Panc1 (cell line): ENCODE measurements around the gene REV3L. TPM values are rescaled to one million over a fixed set of nuclear protein-coding genes. Genes with fewer than 3 reads are reported as not detected.

Experiments
- ATAC-seq: fragments of 200-7000 bp; cut with Tn5 transposase; 2 replicates; pipeline ENCODE4 v1.9.1; 2020; ENCODE audit warnings: mild to moderate bottlenecking, moderate library complexity
- BruUV-seq: library from RNA; stranded (reverse); fragments of 400-500 nt; replicated peaks from 2 replicates; lab custom pipeline; 2021; lab: Mats Ljungman, UMichigan
- CTCF ChIA-PET: fragments of 300-600 bp; sonication (Branson Sonifier 250); formaldehyde crosslinking; loops from one replicate; lab custom pipeline; 2022; ENCODE audit warnings: antibody characterized with exemption; lab: Charles Lee
- POLR2A ChIA-PET: fragments of 300-600 bp; sonication (Branson Sonifier 250); formaldehyde crosslinking; loops from one replicate; lab custom pipeline; 2022; ENCODE audit warnings: antibody characterized with exemption; lab: Charles Lee
- DNase-seq: peaks from one replicate; pipeline ENCODE4 v3.0.0-alpha.2; 2010; ENCODE audit warnings: low read depth, low spot score
- H3K27ac ChIP-seq: 2 replicates; pipeline ENCODE4 v1.5.1; 2011; ENCODE audit warnings: mild to moderate bottlenecking, low read length, inconsistent platforms
- H3K27me3 ChIP-seq: fragments of 200-500 bp; sonication (Bioruptor generic); 2 replicates; pipeline ENCODE4 v1.6.0; 2014; ENCODE audit warnings: low read length, inconsistent platforms; ENCODE audit not compliant: control insufficient read depth, insufficient read depth
- H3K36me3 ChIP-seq: fragments of 200-500 bp; sonication (Bioruptor generic); 2 replicates; pipeline ENCODE4 v1.5.1; 2014; ENCODE audit warnings: inconsistent platforms, mild to moderate bottlenecking, low read length, moderate library complexity; ENCODE audit not compliant: control insufficient read depth, insufficient read depth
- H3K4me1 ChIP-seq: 2 replicates; pipeline ENCODE4 v1.5.1; 2011; ENCODE audit warnings: inconsistent platforms, mild to moderate bottlenecking, low read length, moderate library complexity; ENCODE audit not compliant: control insufficient read depth, insufficient read depth
- H3K4me3 ChIP-seq, 2 experiments: 2 replicates each; pipeline ENCODE4 v1.5.1; 2011 to 2012; ENCODE audit warnings: low read depth in 2 of 2, low read length in 2 of 2, mild to moderate bottlenecking in 2 of 2, inconsistent platforms in 1 of 2, moderate library complexity in 1 of 2
- H3K9me3 ChIP-seq: fragments of 200-500 bp; sonication (Bioruptor generic); 2 replicates; pipeline ENCODE4 v1.5.1; 2014; ENCODE audit warnings: low read depth, mild to moderate bottlenecking, inconsistent platforms, low read length, moderate library complexity; ENCODE audit not compliant: control insufficient read depth, insufficient read depth
- POLR2AphosphoS5 ChIP-seq: IDR thresholded peaks from 2 replicates; pipeline ENCODE4 v1.6.1; 2012; ENCODE audit warnings: mild to moderate bottlenecking, low read depth, low read length, moderate library complexity
- SIN3A ChIP-seq: IDR thresholded peaks from 2 replicates; pipeline ENCODE4 v1.6.1; 2012; ENCODE audit warnings: low read depth, mild to moderate bottlenecking, low read length, moderate library complexity, borderline replicate concordance; ENCODE audit not compliant: insufficient read depth
- TCF7L2 ChIP-seq: IDR thresholded peaks from 2 replicates; pipeline ENCODE4 v1.6.1; 2011; ENCODE audit warnings: mild to moderate bottlenecking, low read depth, low read length, inconsistent platforms
- in situ Hi-C: cut with HindIII; loops from 2 replicates; pipeline ENCODE4 v1.10.0; 2016; ENCODE audit warnings: low sequenced_read_pairs, low pct_unique_long_range_greater_than_20kb
- intact Hi-C: fragments of 100-400 bp; cut with micrococcal nuclease; formaldehyde crosslinking; loops from one replicate; pipeline ENCODE4 v1.10.0; 2022; ENCODE audit not compliant: unreplicated experiment
- total RNA-seq: library from RNA; stranded (reverse); gene quantifications from one replicate; pipeline ENCODE4 v1.2.1, GENCODE V29; 2021; ENCODE audit not compliant: unreplicated experiment
- TF ChIP-seq, protein P1 (sequence below): fragments of 450-650 bp; IDR thresholded peaks from 2 replicates; pipeline ENCODE4 v1.5.1; 2017; ENCODE audit warnings: mild to moderate bottlenecking
- TF ChIP-seq, protein P2 (sequence below), 2 experiments: IDR thresholded peaks; 2 replicates each; pipeline ENCODE4 v1.6.1; 2011 to 2012; ENCODE audit warnings: low read depth in 2 of 2, control low read depth in 1 of 2, low read length in 1 of 2, mild to moderate bottlenecking in 1 of 2, moderate library complexity in 1 of 2; ENCODE audit not compliant: insufficient read depth in 1 of 2

The REV3L gene
- total RNA-seq, 1 experiment from 2014 or later = 44.8 TPM

DNA sequence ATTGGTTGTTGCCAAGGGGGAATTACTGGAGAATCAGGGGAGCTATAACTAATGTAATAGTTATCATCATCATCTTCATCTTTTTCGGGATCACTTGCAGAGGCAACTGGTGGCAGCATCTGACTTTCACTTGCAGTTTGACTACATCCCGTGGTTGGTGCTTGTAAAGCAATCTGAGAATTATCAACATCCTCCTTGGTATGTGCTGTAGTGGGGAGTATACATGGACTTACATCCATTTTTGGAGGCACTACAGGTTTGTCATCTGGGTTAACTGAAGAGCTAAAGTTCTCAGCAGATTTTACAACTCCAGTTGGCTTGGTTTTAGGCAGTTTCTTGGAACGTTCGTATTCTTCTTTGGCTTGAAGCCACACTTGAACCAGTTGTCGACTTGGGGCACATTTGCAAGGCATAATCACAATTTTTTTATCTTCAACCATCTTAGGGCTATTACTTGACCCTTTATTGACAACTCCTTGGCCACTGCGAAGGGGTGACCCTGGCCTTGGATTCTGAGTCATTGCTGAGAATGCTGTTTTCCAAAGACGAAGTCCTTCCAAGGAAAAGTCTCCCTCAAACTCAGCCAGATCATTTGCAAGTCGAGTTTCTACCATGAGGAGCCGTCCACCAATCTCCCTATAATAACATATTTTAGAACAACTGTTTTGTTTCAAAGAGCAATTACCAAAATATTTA is 115.5 kb downstream of the REV3L start:
- Histone ChIP-seq H3K4me3 (no peak overlapping the region), H3K36me3 (peaks cover 12% of the 10 kb centered on the region), H3K4me1 (no peaks in the 10 kb centered on the region), H3K27me3 (no peaks in the 10 kb centered on the region), H3K27ac (no peak overlapping the region), H3K9me3 (no peaks in the 10 kb centered on the region)
- ChIA-PET CTCF (no interaction called here), POLR2A (no interaction called here)
- DNase-seq = no peak
- intact Hi-C loops = no loop called here
- ATAC-seq = no peak
- in situ Hi-C loops = no loop called here
- no TSS peak for BruUV-seq
- TF ChIP-seq SIN3A (no peak), POLR2AphosphoS5 (no peak), TCF7L2 (no peak)
- TF ChIP-seq, protein P1, sequence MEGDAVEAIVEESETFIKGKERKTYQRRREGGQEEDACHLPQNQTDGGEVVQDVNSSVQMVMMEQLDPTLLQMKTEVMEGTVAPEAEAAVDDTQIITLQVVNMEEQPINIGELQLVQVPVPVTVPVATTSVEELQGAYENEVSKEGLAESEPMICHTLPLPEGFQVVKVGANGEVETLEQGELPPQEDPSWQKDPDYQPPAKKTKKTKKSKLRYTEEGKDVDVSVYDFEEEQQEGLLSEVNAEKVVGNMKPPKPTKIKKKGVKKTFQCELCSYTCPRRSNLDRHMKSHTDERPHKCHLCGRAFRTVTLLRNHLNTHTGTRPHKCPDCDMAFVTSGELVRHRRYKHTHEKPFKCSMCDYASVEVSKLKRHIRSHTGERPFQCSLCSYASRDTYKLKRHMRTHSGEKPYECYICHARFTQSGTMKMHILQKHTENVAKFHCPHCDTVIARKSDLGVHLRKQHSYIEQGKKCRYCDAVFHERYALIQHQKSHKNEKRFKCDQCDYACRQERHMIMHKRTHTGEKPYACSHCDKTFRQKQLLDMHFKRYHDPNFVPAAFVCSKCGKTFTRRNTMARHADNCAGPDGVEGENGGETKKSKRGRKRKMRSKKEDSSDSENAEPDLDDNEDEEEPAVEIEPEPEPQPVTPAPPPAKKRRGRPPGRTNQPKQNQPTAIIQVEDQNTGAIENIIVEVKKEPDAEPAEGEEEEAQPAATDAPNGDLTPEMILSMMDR = no peak
- TF ChIP-seq, protein P2, sequence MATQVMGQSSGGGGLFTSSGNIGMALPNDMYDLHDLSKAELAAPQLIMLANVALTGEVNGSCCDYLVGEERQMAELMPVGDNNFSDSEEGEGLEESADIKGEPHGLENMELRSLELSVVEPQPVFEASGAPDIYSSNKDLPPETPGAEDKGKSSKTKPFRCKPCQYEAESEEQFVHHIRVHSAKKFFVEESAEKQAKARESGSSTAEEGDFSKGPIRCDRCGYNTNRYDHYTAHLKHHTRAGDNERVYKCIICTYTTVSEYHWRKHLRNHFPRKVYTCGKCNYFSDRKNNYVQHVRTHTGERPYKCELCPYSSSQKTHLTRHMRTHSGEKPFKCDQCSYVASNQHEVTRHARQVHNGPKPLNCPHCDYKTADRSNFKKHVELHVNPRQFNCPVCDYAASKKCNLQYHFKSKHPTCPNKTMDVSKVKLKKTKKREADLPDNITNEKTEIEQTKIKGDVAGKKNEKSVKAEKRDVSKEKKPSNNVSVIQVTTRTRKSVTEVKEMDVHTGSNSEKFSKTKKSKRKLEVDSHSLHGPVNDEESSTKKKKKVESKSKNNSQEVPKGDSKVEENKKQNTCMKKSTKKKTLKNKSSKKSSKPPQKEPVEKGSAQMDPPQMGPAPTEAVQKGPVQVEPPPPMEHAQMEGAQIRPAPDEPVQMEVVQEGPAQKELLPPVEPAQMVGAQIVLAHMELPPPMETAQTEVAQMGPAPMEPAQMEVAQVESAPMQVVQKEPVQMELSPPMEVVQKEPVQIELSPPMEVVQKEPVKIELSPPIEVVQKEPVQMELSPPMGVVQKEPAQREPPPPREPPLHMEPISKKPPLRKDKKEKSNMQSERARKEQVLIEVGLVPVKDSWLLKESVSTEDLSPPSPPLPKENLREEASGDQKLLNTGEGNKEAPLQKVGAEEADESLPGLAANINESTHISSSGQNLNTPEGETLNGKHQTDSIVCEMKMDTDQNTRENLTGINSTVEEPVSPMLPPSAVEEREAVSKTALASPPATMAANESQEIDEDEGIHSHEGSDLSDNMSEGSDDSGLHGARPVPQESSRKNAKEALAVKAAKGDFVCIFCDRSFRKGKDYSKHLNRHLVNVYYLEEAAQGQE (IDR thresholded peaks at IDR 0.05; ENCODE audit: insufficient read depth in 1 of 2, low read depth in 2 of 2, low read length in 1 of 2) = no peak

DNA sequence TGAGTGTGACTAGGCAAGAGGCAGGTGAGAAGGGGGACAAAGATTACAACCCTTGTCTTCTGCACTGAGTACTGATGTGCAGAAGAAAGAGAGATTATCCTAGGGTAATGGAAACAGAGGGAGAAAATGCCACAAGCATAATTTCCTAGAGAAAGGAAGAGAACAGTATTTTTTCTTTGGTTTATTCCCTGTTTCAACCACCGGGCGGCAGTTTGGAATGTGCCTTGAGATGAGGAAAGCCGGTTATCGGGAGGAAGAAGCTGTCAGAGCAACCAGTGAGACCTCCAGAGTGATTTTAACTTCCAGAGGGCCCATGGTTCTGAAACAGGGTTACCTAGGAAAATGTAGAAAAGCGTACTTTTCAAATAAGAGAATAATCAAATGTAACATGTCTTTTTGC is 121.4 kb downstream of the REV3L start:
- intact Hi-C loops = loop anchor here (2.0 kb wide), 1 partner anchor 117 kb away; no protein-coding TSS in a partner anchor
- ATAC-seq = peak; percentile 85
- in situ Hi-C loops = no loop called here

More for the DNA sequence above, 121.4 kb downstream of the REV3L start:
- no peaks in the 10 kb centered on the region for H3K9me3 ChIP-seq
- no peak for TF ChIP-seq TCF7L2
- TF ChIP-seq, protein P2 (IDR thresholded peaks at IDR 0.05; ENCODE audit: insufficient read depth in 1 of 2, low read depth in 2 of 2, low read length in 1 of 2) = no peak
- TF ChIP-seq, protein P1 = peak; percentile 78
- TF ChIP-seq SIN3A = no peak
- no peak for TF ChIP-seq POLR2AphosphoS5
- CTCF ChIA-PET = interaction anchor here (0.6 kb wide), 3 partner anchors 11 to 117 kb away, joined by 3 to 10 read pairs (median 5); no protein-coding TSS in a partner anchor
- BruUV-seq = TSS peak; percentile 1
- peak; percentile 17 for DNase-seq
- H3K27ac ChIP-seq = no peak overlapping the region
- H3K36me3 ChIP-seq = peaks cover 23% of the 10 kb centered on the region
- no peaks in the 10 kb centered on the region for H3K27me3 ChIP-seq
- no peak overlapping the region for H3K4me3 ChIP-seq
- POLR2A ChIA-PET = no interaction called here
- no peaks in the 10 kb centered on the region; the same call in 1 of the 2 replicates for H3K4me1 ChIP-seq
